NB4 (cell line): Measurements from ENCODE around the gene ITPRID1.

Source experiments
- POLR2A ChIP-seq: IDR thresholded peaks from 2 replicates; pipeline ENCODE4 v1.6.1; 2011; ENCODE audit warnings: mild to moderate bottlenecking; ENCODE audit not compliant: insufficient read length; ENCODE audit errors: extremely low read depth
- TF ChIP-seq, protein P1 (sequence below): IDR thresholded peaks from one replicate; pipeline ENCODE4 v1.5.1; 2012; ENCODE audit warnings: low read depth, low read length

- TF ChIP-seq, protein P1, sequence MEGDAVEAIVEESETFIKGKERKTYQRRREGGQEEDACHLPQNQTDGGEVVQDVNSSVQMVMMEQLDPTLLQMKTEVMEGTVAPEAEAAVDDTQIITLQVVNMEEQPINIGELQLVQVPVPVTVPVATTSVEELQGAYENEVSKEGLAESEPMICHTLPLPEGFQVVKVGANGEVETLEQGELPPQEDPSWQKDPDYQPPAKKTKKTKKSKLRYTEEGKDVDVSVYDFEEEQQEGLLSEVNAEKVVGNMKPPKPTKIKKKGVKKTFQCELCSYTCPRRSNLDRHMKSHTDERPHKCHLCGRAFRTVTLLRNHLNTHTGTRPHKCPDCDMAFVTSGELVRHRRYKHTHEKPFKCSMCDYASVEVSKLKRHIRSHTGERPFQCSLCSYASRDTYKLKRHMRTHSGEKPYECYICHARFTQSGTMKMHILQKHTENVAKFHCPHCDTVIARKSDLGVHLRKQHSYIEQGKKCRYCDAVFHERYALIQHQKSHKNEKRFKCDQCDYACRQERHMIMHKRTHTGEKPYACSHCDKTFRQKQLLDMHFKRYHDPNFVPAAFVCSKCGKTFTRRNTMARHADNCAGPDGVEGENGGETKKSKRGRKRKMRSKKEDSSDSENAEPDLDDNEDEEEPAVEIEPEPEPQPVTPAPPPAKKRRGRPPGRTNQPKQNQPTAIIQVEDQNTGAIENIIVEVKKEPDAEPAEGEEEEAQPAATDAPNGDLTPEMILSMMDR: no peak
- no peak for TF ChIP-seq POLR2A
These were observed 138.1 kb downstream of the ITPRID1 start for GRCh38 chr7:31652063-31652326.
